ENCODE measurements around the gene MPL. TPM values are rescaled to one million over a fixed set of nuclear protein-coding genes. Genes with fewer than 3 reads are reported as not detected.
A peak's percentile ranks its signal among the peaks of the same experiment; 100 is the strongest.

MPL gene
- total RNA-seq, 2 experiments from 2014 or later, result not detected

DNA sequence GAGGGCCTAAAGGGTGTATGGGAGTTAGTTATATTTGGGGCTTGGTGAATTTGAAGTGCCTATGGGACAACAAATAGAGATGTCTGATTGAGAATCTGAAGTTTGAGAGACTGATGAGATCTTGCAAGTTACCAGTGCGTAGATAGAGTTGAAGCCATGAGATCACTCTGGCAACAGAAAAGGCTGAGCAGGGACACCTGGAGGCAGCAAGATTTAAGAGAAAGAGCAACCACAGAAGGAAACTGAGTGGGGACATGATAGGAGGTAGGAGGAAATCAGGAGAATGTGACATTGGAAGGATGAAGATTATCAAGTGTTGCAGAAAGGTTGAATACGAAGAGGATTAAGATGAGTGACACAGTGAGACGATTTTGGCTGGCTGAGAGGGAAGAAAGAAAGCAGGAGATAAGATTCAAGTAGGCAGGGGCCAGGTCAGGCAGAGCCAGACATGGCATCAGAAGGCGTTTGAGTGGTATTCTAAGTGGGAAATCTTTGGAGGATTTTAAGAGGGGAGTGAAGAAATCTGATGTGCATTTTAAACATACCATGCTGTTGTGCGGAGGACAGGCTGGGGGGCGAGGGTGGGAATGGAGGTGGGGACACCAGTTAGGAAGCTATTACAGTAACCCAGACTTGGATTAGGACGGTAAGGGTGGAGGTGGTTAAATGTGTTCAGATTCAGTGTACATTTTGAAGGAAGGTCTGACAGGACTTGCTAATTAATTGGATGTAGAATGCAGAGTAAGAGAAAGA is 3.0 kb upstream of the MPL start:
- no peaks in the 10 kb centered on the region for H3K9me3 Mint-ChIP-seq (ENCODE audit: low read depth)
- ChIA-PET CTCF (interaction anchor here (0.7 kb wide), 1 partner anchor 50 kb away, joined by 3 read pairs; no protein-coding TSS in a partner anchor), POLR2A (no interaction called here)
- ATAC-seq (no peak), DNase-seq (no peak)
- intact Hi-C loops (cut with DNase I, micrococcal nuclease), result no loop called here
- peaks cover 13% of the 10 kb centered on the region for H3K4me1 Mint-ChIP-seq
- H3K4me3 Mint-ChIP-seq, result no peak overlapping the region
- no peaks in the 10 kb centered on the region for H3K27me3 Mint-ChIP-seq
- H3K36me3 Mint-ChIP-seq (ENCODE audit: low read depth), result no peaks in the 10 kb centered on the region
- no peak overlapping the region for H3K27ac Mint-ChIP-seq

DNA sequence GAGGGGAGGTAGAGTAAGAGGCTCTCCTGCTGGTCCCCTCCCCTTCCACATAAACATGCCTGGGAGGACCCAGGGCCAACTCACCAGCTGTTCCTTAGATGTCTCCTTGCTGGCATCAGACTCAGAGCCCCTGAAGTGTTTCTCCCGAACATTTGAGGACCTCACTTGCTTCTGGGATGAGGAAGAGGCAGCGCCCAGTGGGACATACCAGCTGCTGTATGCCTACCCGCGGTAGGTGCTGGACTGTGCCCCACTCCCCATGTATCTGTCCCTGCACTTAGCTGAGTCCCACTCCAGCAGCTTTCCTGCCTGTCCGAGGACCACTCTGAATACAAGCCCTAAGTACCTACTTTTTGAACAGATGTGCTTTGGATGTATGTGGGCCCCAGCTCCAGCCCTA is 383 bp downstream of the MPL start:
- no peaks in the 10 kb centered on the region for H3K9me3 Mint-ChIP-seq (ENCODE audit: low read depth)
- no peaks in the 10 kb centered on the region for H3K36me3 Mint-ChIP-seq (ENCODE audit: low read depth)
- H3K4me1 Mint-ChIP-seq, result no peaks in the 10 kb centered on the region
- DNase-seq (no peak), ATAC-seq (no peak)
- ChIA-PET CTCF (interaction anchor here (1.0 kb wide), 1 partner anchor 19 kb away, joined by 3 read pairs; no protein-coding TSS in a partner anchor), POLR2A (no interaction called here)
- intact Hi-C loops (cut with DNase I, micrococcal nuclease), result no loop called here
- no peak overlapping the region for H3K4me3 Mint-ChIP-seq
- H3K27ac Mint-ChIP-seq, result no peak overlapping the region
- no peaks in the 10 kb centered on the region for H3K27me3 Mint-ChIP-seq

DNA sequence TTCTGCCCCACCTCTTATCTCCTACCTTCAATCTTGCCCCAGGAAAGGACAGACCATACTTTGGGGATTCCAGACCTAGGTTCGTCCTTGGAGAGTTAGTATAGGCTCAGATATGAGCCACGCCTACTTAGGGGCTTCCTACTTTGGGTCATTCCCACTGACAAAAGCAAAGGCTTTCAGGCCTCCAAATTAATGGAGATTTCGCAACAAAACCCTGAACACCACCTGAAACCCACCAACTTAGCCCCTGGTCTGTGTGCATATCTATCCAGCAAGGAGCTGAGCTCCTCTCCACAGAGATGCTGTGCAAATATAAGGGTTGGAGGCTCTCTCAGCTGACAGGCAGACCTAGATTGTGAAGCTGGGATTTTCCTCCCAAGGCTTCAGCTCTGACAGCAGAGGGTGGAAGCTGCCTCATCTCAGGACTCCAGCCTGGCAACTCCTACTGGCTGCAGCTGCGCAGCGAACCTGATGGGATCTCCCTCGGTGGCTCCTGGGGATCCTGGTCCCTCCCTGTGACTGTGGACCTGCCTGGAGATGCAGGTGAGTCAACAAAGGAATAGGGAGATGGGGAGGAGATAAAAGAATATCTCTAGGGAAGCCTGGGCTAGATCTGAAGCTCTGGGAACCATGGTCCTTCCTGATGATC is 2.1 kb downstream of the MPL start:
- Mint-ChIP-seq H3K4me3 (no peak overlapping the region), H3K4me1 (no peaks in the 10 kb centered on the region), H3K27ac (no peak overlapping the region), H3K27me3 (no peaks in the 10 kb centered on the region), H3K36me3 (ENCODE audit: low read depth) (no peaks in the 10 kb centered on the region), H3K9me3 (ENCODE audit: low read depth) (no peaks in the 10 kb centered on the region)
- ATAC-seq (no peak), DNase-seq (no peak)
- intact Hi-C loops (cut with DNase I, micrococcal nuclease), result no loop called here
- ChIA-PET POLR2A (no interaction called here), CTCF (interaction anchor here (0.9 to 1.0 kb wide), 2 partner anchors 29 to 55 kb away, joined by 3 read pairs; no protein-coding TSS in a partner anchor)

DNA sequence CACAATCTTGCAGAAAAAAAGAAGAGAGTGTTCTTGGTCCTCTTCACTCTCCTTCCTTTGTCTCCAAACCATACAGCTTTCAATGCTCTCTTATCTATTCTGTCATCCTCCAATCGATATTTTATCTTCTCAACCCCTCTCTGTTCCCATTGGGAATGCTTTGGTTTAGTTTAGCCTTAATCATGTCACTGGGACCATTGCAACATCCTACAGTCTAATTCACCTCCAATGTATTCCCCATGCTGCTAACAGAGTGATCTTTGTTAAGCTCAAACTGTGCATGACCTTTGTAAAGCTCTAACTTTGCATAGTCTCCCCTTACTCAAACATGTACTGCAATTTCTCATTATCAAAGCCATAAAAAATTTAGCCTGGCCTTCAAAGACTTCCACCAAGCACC is 2.9 kb downstream of the MPL start:
- intact Hi-C loops (cut with DNase I, micrococcal nuclease), result no loop called here
- H3K27me3 Mint-ChIP-seq, result no peaks in the 10 kb centered on the region
- ATAC-seq, result no peak
- H3K27ac Mint-ChIP-seq, result no peak overlapping the region
- H3K36me3 Mint-ChIP-seq (ENCODE audit: low read depth), result no peaks in the 10 kb centered on the region
- H3K4me1 Mint-ChIP-seq, result peaks cover 3% of the 10 kb centered on the region
- no peaks in the 10 kb centered on the region for H3K9me3 Mint-ChIP-seq (ENCODE audit: low read depth)
- POLR2A ChIA-PET, result no interaction called here
- DNase-seq, result no peak
- no peak overlapping the region for H3K4me3 Mint-ChIP-seq
- CTCF ChIA-PET, result interaction anchor here (0.8 to 1.0 kb wide), 3 partner anchors 28 to 574 kb away, joined by 3 read pairs; no protein-coding TSS in a partner anchor

DNA sequence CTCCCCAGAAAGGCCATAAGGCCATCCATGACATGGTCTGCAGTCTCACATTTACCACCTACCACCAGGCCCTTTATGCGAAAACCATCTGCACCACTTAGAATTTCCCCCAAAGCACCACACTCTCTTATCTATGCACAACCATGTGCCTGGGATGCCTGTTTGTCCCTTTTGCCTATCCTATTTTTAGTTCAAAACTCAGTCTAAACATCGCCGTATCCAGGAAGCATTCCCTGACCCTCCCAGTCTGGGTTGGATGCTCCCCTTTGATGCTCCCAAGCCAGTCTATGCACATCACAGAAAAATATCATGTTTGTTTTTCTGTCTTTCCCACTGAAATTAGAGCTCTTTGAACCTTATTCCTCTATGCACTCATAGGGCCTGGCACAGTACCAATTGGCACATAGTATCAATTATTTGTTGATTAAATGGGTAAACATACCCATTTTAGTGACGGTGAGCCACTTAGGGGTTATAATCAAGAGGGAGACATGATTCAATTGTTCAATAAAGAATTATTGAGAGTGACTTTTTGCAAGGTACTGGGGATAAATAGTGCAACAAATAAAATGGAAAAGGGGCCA is 6.7 kb downstream of the MPL start:
- no peak for ATAC-seq
- H3K27me3 Mint-ChIP-seq, result no peaks in the 10 kb centered on the region
- CTCF ChIA-PET, result interaction anchor here (0.6 to 1.6 kb wide), 2 partner anchors 13 to 145 kb away, joined by 4 read pairs; no protein-coding TSS in a partner anchor
- no peak overlapping the region for H3K27ac Mint-ChIP-seq
- intact Hi-C loops (cut with DNase I, micrococcal nuclease), result no loop called here
- POLR2A ChIA-PET, result no interaction called here
- no peaks in the 10 kb centered on the region for H3K36me3 Mint-ChIP-seq (ENCODE audit: low read depth)
- H3K9me3 Mint-ChIP-seq (ENCODE audit: low read depth), result no peaks in the 10 kb centered on the region
- H3K4me3 Mint-ChIP-seq, result no peak overlapping the region
- H3K4me1 Mint-ChIP-seq, result peaks cover 12% of the 10 kb centered on the region
- no peak for DNase-seq

DNA sequence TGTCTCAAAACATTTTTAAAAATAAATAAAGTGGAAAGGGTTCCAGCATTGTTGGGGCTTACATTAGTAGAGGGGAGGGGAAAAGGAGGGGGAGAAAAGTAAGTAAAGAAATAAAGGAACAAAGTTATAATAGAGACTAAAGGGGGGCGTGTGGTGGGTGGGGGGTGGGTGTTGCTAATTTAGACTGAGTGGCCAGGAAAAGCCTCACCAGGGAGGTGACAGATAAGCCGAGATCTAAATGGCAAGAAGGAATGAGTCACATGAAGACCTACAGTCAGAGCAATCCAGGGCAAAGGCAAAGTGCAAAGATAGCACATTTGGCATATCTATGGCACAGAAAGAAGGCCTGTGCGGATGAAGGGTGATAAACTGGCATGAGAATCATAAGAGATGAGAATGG is 7.5 kb downstream of the MPL start:
- ChIA-PET CTCF (no interaction called here), POLR2A (no interaction called here)
- Mint-ChIP-seq H3K36me3 (ENCODE audit: low read depth) (no peaks in the 10 kb centered on the region), H3K27ac (no peak overlapping the region), H3K9me3 (ENCODE audit: low read depth) (no peaks in the 10 kb centered on the region), H3K4me3 (no peak overlapping the region), H3K4me1 (peaks cover 19% of the 10 kb centered on the region), H3K27me3 (no peaks in the 10 kb centered on the region)
- no peak for DNase-seq
- ATAC-seq, result no peak
- intact Hi-C loops (cut with DNase I, micrococcal nuclease), result no loop called here

DNA sequence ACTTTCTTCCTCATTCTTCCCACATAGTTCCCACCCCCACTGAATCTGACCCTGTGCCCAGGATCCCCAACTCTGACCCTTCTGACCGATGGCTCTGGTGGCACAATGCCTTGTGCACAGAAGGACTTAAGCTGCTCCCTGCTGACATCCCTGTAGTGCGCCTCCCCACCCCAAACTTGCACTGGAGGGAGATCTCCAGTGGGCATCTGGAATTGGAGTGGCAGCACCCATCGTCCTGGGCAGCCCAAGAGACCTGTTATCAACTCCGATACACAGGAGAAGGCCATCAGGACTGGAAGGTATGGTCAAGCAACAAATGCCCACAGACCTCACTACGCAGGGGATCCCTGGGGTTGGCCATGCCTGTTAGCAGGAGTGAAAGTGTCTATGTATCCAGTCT is 9.0 kb downstream of the MPL start:
- DNase-seq, result no peak
- ATAC-seq, result no peak
- intact Hi-C loops (cut with DNase I, micrococcal nuclease), result no loop called here
- Mint-ChIP-seq H3K27ac (no peak overlapping the region), H3K27me3 (no peaks in the 10 kb centered on the region), H3K4me1 (peaks cover 19% of the 10 kb centered on the region), H3K9me3 (ENCODE audit: low read depth) (no peaks in the 10 kb centered on the region), H3K36me3 (ENCODE audit: low read depth) (no peaks in the 10 kb centered on the region), H3K4me3 (no peak overlapping the region)
- POLR2A ChIA-PET, result no interaction called here
- CTCF ChIA-PET, result interaction anchor here (1.0 kb wide), 2 partner anchors 23 to 26 kb away, joined by 3 to 5 read pairs; no protein-coding TSS in a partner anchor

DNA sequence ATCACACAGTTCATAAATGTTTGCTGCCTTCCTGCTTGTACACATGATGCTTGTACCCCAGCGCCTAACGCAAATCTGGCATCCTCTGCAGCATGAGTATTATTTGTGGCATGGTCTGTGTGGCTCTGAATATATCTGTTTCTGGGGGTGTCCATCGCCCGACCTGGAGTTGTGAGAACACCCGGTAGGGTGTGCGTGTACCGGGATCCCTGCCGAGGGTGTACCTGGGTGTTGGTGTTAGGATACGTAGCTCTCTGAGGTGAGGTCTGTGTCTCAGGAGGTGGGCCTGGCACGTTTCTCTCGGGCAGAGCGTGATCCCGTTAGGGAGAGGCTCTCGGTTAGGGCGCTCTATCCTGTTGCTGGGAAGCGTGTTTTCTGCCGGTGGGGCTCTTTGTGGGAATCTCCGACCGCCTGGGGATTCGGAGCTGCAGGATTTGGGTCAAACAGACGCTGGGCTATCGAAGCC is 10.8 kb downstream of the MPL start:
- DNase-seq, result no peak
- Mint-ChIP-seq H3K4me3 (peak overlapping the region; percentile 71), H3K9me3 (ENCODE audit: low read depth) (no peaks in the 10 kb centered on the region), H3K27me3 (no peaks in the 10 kb centered on the region), H3K4me1 (peaks cover 19% of the 10 kb centered on the region), H3K27ac (peak overlapping the region; percentile 22), H3K36me3 (ENCODE audit: low read depth) (no peaks in the 10 kb centered on the region)
- intact Hi-C loops (cut with DNase I, micrococcal nuclease), result loop anchor here in 1 of 2 experiments (2.0 kb wide), 1 partner anchor 42 kb away; no protein-coding TSS in a partner anchor
- POLR2A ChIA-PET, result no interaction called here
- CTCF ChIA-PET, result interaction anchor here (0.6 kb wide), 1 partner anchor 404 kb away, joined by 3 read pairs; no protein-coding TSS in a partner anchor
- ATAC-seq, result no peak

DNA sequence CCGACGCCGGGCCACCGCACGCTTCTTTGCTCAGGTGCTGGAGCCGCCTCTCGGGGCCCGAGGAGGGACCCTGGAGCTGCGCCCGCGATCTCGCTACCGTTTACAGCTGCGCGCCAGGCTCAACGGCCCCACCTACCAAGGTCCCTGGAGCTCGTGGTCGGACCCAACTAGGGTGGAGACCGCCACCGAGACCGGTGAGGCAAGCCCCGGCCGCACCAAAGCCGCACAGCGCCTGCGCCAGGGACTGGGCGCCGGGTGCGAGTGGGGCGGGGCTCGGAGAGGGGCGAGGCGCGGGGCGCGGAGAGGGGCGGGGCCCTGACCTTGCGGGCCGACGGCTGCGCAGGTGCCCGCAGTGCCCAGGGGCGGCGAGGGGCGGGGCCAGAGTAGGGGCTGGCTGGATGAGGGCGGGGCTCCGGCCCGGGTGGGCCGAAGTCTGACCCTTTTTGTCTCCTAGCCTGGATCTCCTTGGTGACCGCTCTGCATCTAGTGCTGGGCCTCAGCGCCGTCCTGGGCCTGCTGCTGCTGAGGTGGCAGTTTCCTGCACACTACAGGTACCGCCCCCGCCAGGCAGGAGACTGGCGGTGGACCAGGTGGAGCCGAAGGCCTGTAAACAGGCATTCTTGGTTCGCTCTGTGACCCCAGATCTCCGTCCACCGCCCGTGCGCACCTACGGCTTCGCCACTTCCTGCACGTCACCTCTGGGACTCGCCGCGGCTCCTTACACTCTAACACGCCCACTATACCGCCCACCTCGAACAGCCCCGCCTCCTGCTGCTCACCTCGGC is 11.4 kb downstream of the MPL start:
- Mint-ChIP-seq H3K36me3 (ENCODE audit: low read depth) (no peaks in the 10 kb centered on the region), H3K4me3 (peak overlapping the region; percentile 71), H3K27me3 (no peaks in the 10 kb centered on the region), H3K27ac (peak overlapping the region; percentile 72), H3K9me3 (ENCODE audit: low read depth) (no peaks in the 10 kb centered on the region), H3K4me1 (peaks cover 19% of the 10 kb centered on the region)
- ChIA-PET POLR2A (no interaction called here), CTCF (interaction anchor here (0.6 kb wide), 1 partner anchor 405 kb away, joined by 3 read pairs; no protein-coding TSS in a partner anchor)
- peak; percentile 89 for DNase-seq
- peak; percentile 89 for ATAC-seq
- intact Hi-C loops (cut with DNase I, micrococcal nuclease), result loop anchor here (1.0 to 2.0 kb wide), 6 partner anchors 9 to 177 kb away; partner anchors contain the start of genes CDC20 (in 2 of the 2), CFAP57 (in 1 of the 2), EBNA1BP2 (in 1 of the 2) and ELOVL1 (in 1 of the 2)

DNA sequence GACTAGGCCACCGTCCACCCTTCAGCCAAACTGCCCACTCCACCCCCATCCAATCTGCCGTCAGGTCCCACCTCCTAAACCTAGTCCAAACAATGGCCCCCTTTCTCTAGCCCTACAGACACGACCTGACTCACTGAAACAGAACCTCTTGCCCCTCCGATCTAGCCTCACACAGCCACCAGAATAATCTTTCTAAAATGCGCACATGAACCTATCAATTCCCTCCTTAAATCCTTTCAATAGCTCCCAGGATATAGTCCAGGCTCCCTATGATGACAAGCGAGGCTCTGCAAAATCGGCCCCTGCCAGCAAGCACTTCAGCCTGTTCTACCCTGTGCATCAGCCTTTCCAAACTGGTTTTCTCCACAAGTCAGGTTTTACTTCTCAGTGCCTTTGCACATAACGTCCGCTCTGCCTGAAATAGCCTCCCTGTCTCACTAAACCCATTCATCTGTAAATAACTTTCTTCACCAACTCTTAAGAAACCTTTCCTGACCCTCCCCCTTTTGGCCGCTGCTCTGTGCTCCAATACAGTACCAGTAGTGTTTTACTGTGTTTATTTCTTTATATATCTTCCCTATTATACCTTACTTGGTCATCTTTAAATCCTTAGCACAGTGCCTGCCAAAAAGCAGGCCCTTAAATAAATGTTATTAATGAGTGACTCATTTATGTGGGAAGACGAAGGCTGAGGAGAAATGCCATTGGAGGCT is 12.1 kb downstream of the MPL start:
- Mint-ChIP-seq H3K36me3 (ENCODE audit: low read depth) (no peaks in the 10 kb centered on the region), H3K27me3 (no peaks in the 10 kb centered on the region), H3K27ac (peak overlapping the region; percentile 72), H3K9me3 (ENCODE audit: low read depth) (no peaks in the 10 kb centered on the region), H3K4me1 (peaks cover 19% of the 10 kb centered on the region), H3K4me3 (peak overlapping the region; percentile 71)
- DNase-seq (no peak), ATAC-seq (no peak)
- intact Hi-C loops (cut with DNase I, micrococcal nuclease), result loop anchor here (1.0 to 2.0 kb wide), 6 partner anchors 9 to 177 kb away; partner anchors contain the start of genes CDC20 (in 2 of the 2), CFAP57 (in 1 of the 2), EBNA1BP2 (in 1 of the 2) and ELOVL1 (in 1 of the 2)
- POLR2A ChIA-PET, result no interaction called here
- CTCF ChIA-PET, result no interaction called here
